Stimulated activated CD4-positive, alpha-beta T cell treated with anti-CD3 and anti-CD28 coated beads, Interleukin-12 subunit alpha, Interleukin-12 subunit beta, amount 100 ng/mL, for 4 hours (primary cell): ENCODE results near the gene SLC7A6.

Experiments used
- DNase-seq: peaks from one replicate; pipeline ENCODE4 v3.0.0-alpha.2; 2020

SLC7A6 gene

GRCh38 chr16:68264128-68265077 is at the start of gene SLC7A6:
SLC7A6 (plus strand) TSS chr16:68264526; CDS start chr16:68274727, 10,201 bp downstream.
- DNase-seq: peak; percentile 84

- DNase-seq: no peak
Observed at GRCh38 chr16:68214726-68215125, 49.6 kb upstream of the SLC7A6 start.

GRCh38 chr16:68215302-68215701 is 49.0 kb upstream of the SLC7A6 start:
- DNase-seq: no peak

GRCh38 chr16:68216240-68216639 is 48.1 kb upstream of the SLC7A6 start:
- no peak for DNase-seq

GRCh38 chr16:68217506-68217905 is 46.8 kb upstream of the SLC7A6 start:
- no peak for DNase-seq

GRCh38 chr16:68219725-68220351 is 44.5 kb upstream of the SLC7A6 start:
- no peak for DNase-seq

- no peak for DNase-seq
Observed at GRCh38 chr16:68223072-68223471, 41.3 kb upstream of the SLC7A6 start.

- no peak for DNase-seq
Observed at GRCh38 chr16:68226116-68226515, 38.2 kb upstream of the SLC7A6 start.

- DNase-seq: no peak
Observed at GRCh38 chr16:68227183-68227793, 37.0 kb upstream of the SLC7A6 start.

GRCh38 chr16:68227850-68228553 is 36.3 kb upstream of the SLC7A6 start:
- no peak for DNase-seq

GRCh38 chr16:68228652-68229051 is 35.7 kb upstream of the SLC7A6 start:
- DNase-seq: no peak

GRCh38 chr16:68229431-68230175 is 34.7 kb upstream of the SLC7A6 start:
- peak; percentile 35 for DNase-seq

- no peak for DNase-seq
Observed at GRCh38 chr16:68230176-68230571, 34.2 kb upstream of the SLC7A6 start.

- no peak for DNase-seq
Observed at GRCh38 chr16:68230956-68231355, 33.4 kb upstream of the SLC7A6 start.

GRCh38 chr16:68231384-68232136 is 32.8 kb upstream of the SLC7A6 start:
- DNase-seq: no peak

- no peak for DNase-seq
Observed at GRCh38 chr16:68232335-68232734, 32.0 kb upstream of the SLC7A6 start.

- no peak for DNase-seq
Observed at GRCh38 chr16:68233085-68233834, 31.1 kb upstream of the SLC7A6 start.

- DNase-seq: no peak
Observed at GRCh38 chr16:68233835-68234187, 30.5 kb upstream of the SLC7A6 start.

GRCh38 chr16:68234188-68235107 is 29.9 kb upstream of the SLC7A6 start:
- DNase-seq: no peak
